Thyroid gland (tissue), 4 donors: ENCODE measurements around the gene TGM3.

Source experiments
- CTCF ChIP-seq, 6 experiments: fragments of 200-600 bp in 3 of 6; fragments of 450-650 bp in 3 of 6; sonication (generic) in 3 of 6; IDR thresholded peaks; one replicate each; pipeline ENCODE4 v1.5.1; 2016 to 2019; ENCODE audit warnings: antibody characterized with exemption in 6 of 6, mild to moderate bottlenecking in 2 of 6, inconsistent platforms in 1 of 6, moderate library complexity in 1 of 6
- POLR2A ChIP-seq, 2 donors: fragments of 450-650 bp; IDR thresholded peaks; one replicate each; pipeline ENCODE4 v1.6.1; 2017; ENCODE audit warnings: antibody characterized with exemption in 2 of 2, mild to moderate bottlenecking in 2 of 2, moderate library complexity in 1 of 2

GRCh38 chr20:2292416-2293110 lies 3.2 kb upstream of the TGM3 start:
- TF ChIP-seq POLR2A (IDR thresholded peaks at IDR 0.05), result no peak
- TF ChIP-seq CTCF (IDR thresholded peaks at IDR 0.05), result no peak
